ENCODE measurements around the gene SLC8A1. TPM values are rescaled to one million over a fixed set of nuclear protein-coding genes. Genes with fewer than 3 reads are reported as not detected.

The SLC8A1 gene
- total RNA-seq, 1 experiment from 2014 or later, result 1.7 TPM

DNA sequence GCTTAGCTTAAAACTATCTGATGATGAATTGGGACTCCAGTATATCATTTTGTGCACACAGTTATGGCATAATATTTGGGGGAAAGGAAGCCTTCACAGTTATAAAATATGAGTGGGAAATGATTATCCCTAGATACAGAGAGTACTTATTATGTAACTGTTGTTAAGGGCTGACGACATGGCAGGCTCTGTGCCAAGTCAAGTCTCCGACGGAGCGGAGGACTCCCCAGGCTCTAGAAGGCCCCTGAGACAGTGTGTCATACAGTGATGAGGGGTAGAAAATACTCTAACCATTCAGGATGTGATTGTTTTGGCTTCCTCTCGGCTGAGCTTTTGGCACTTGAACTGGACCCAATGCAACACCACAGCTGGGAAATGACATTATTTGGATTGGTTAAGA is 211.8 kb downstream of the SLC8A1 start:
- Histone ChIP-seq H2AK5ac (ENCODE audit: insufficient read length, low read length) (no peak overlapping the region), H4K5ac (ENCODE audit: insufficient read length, low read depth, low read length) (no peak overlapping the region), H2BK12ac (ENCODE audit: insufficient read length, low read depth, low read length) (no peak overlapping the region), H3K23ac (ENCODE audit: insufficient read length, low read depth, low read length) (no peak overlapping the region), H3K9ac (ENCODE audit: extremely low read depth, insufficient read length, low read length) (no peak overlapping the region), H3K79me1 (ENCODE audit: insufficient read depth, low read depth, low read length, poor library complexity, severe bottlenecking) (no peaks in the 10 kb centered on the region), H3K79me2 (ENCODE audit: insufficient read depth, low read length) (no peaks in the 10 kb centered on the region), H3K4me1 (ENCODE audit: insufficient read depth, low read length) (peaks cover 11% of the 10 kb centered on the region), H3K14ac (ENCODE audit: insufficient read depth, low read length) (no peak overlapping the region), H3K27ac (ENCODE audit: insufficient read length, low read depth, low read length) (no peak overlapping the region), H3K4me2 (ENCODE audit: insufficient read depth, insufficient read length, low read length) (no peak overlapping the region), H2BK5ac (ENCODE audit: insufficient read length, low read length) (no peak overlapping the region), H3K27me3 (ENCODE audit: insufficient read depth, low read length) (no peaks in the 10 kb centered on the region), H2AFZ (ENCODE audit: low read length) (no peak overlapping the region), H3K9me3 (ENCODE audit: control insufficient read depth, low read depth, low read length) (no peaks in the 10 kb centered on the region), H3K56ac (ENCODE audit: insufficient read length, low read depth, low read length) (no peak overlapping the region), H2BK15ac (ENCODE audit: low read depth, low read length) (no peak overlapping the region), H3K4ac (ENCODE audit: low read depth, low read length) (no peak overlapping the region), H2BK120ac (ENCODE audit: low read depth, low read length, poor library complexity, severe bottlenecking) (no peak overlapping the region), H4K91ac (ENCODE audit: insufficient read length, low read depth, low read length) (no peak overlapping the region), H3T11ph (ENCODE audit: low read length) (no peak overlapping the region), H3K18ac (ENCODE audit: insufficient read length, low read depth, low read length) (no peak overlapping the region), H2BK20ac (ENCODE audit: low read depth, low read length, poor library complexity, severe bottlenecking) (no peak overlapping the region), H4K20me1 (ENCODE audit: control insufficient read depth, insufficient read depth, insufficient read length) (no peaks in the 10 kb centered on the region), H3K23me2 (ENCODE audit: insufficient read length, low read depth, low read length, poor library complexity, severe bottlenecking) (no peaks in the 10 kb centered on the region), H4K8ac (replicated peaks; ENCODE audit: insufficient read length, low read depth, low read length) (no peak overlapping the region)
- H3K9me3 Mint-ChIP-seq, result peaks cover 10 to 16% of the 10 kb centered on the region in 2 experiments
- TF ChIP-seq, protein P1, sequence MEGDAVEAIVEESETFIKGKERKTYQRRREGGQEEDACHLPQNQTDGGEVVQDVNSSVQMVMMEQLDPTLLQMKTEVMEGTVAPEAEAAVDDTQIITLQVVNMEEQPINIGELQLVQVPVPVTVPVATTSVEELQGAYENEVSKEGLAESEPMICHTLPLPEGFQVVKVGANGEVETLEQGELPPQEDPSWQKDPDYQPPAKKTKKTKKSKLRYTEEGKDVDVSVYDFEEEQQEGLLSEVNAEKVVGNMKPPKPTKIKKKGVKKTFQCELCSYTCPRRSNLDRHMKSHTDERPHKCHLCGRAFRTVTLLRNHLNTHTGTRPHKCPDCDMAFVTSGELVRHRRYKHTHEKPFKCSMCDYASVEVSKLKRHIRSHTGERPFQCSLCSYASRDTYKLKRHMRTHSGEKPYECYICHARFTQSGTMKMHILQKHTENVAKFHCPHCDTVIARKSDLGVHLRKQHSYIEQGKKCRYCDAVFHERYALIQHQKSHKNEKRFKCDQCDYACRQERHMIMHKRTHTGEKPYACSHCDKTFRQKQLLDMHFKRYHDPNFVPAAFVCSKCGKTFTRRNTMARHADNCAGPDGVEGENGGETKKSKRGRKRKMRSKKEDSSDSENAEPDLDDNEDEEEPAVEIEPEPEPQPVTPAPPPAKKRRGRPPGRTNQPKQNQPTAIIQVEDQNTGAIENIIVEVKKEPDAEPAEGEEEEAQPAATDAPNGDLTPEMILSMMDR (conservative IDR thresholded peaks at IDR 0.05), result no peak
- peaks cover 3 to 14% (median 11%) of the 10 kb centered on the region in 3 experiments for H3K36me3 Mint-ChIP-seq (ENCODE audit: insufficient read depth in 1 of 3, low read depth in 3 of 3)
- H3K27me3 Mint-ChIP-seq (ENCODE audit: low read depth), result no peaks in the 10 kb centered on the region
- no peak for DNase-seq
- no CpG with 5 or more reads among the region's 5 CpGs for WGBS (ENCODE audit: extremely low coverage, insufficient read length, low lambda C conversion rate)
- H3K4me1 Mint-ChIP-seq, result peaks cover 33 to 34% of the 10 kb centered on the region in 2 experiments
- no peak overlapping the region; a peak in 1 of 7 replicates for H3K27ac Mint-ChIP-seq
- H3K4me3 Mint-ChIP-seq, result no peak overlapping the region

All from H9 (cell line).